ENCODE data around the gene TRIM65. TPM values are rescaled to one million over a fixed set of nuclear protein-coding genes. Genes with fewer than 3 reads are reported as not detected.

Gene TRIM65
- total and polyA plus RNA-seq, 10 of the 15 experiments (the other 5 are each of a cell fraction or from before 2014, with no cell fraction given): 1.4 to 26.0 (median 10.8) TPM

GRCh38 chr17:75876938-75877751 lies 19.6 kb downstream of the TRIM65 start:
- DNase-seq (ENCODE audit: low read depth, low spot score): no peak
- H3K27ac ChIP-seq (ENCODE audit: control insufficient read depth, insufficient read depth): no peak overlapping the region
- H3K36me3 ChIP-seq (ENCODE audit: control insufficient read depth in 2 of 2, insufficient read depth in 2 of 2, low read length in 1 of 2): no peaks in the 10 kb centered on the region
- RAD21 ChIA-PET (ENCODE audit: unreplicated experiment): interaction anchor here (1.6 to 2.4 kb wide), 3 partner anchors 18 to 31 kb away, joined by 5 to 16 read pairs (median 11); partner anchors contain the start of gene WBP2
- H3K79me2 ChIP-seq (ENCODE audit: control insufficient read depth, insufficient read depth, low read length): no peaks in the 10 kb centered on the region
- no peaks in the 10 kb centered on the region for H4K20me1 ChIP-seq (ENCODE audit: control insufficient read depth, insufficient read depth)
- intact Hi-C loops (cut with micrococcal nuclease; ENCODE audit: unreplicated experiment) (no loop called here), in situ Hi-C loops (cut with MboI) (no loop called here)
- H3K4me3 ChIP-seq: peak overlapping the region; percentile 39; the same call in 1 of the 2 replicates
- peaks cover 2% of the 10 kb centered on the region in 2 experiments for H3K27me3 ChIP-seq (replicated peaks in 1 of 2; ENCODE audit: control insufficient read depth in 2 of 2, insufficient read depth in 2 of 2, low read length in 1 of 2)
- ATAC-seq: peak; percentile 59
- POLR2A ChIA-PET: interaction anchor here (0.6 to 3.7 kb wide), 7 partner anchors 12 to 112 kb away, joined by 3 to 27 read pairs (median 3); partner anchors contain the start of gene GALK1
- CTCF ChIA-PET: interaction anchor here (0.6 to 7.9 kb wide), 15 partner anchors 10 to 603 kb away, joined by 3 to 81 read pairs (median 4); partner anchors contain the start of genes GALK1, TRIM65 and WBP2
- H3K4me2 ChIP-seq (ENCODE audit: control insufficient read depth, insufficient read depth): peak overlapping the region; percentile 92
- H3K9me3 ChIP-seq (replicated peaks; ENCODE audit: control insufficient read depth, insufficient read depth, low read length): no peaks in the 10 kb centered on the region
- H3K4me1 ChIP-seq (ENCODE audit: control insufficient read depth, insufficient read depth, low read length): peaks cover 25% of the 10 kb centered on the region
- SMC1A ChIA-PET (ENCODE audit: uncharacterized antibody, unreplicated experiment): interaction anchor here (0.5 to 1.9 kb wide), 5 partner anchors 18 to 278 kb away, joined by 3 to 8 read pairs (median 3); partner anchors contain the start of genes GALK1 and WBP2
- 5% methylated on average over 29 of the region's 41 CpGs for WGBS (ENCODE audit: insufficient coverage, insufficient replicate concordance, low lambda C conversion rate, missing lambda C conversion rate)
- FAIRE-seq: no peak
- peak overlapping the region; percentile 24; the same call in 1 of the 2 replicates for H3K9ac ChIP-seq (ENCODE audit: control insufficient read depth, insufficient read depth, low read length)
- peak in 1 of 2 experiments; percentile 4; a peak in 1 of 4 replicates for TF ChIP-seq BHLHE40 (IDR thresholded peaks at IDR 0.05; ENCODE audit: borderline replicate concordance in 1 of 2, low read depth in 2 of 2, low read length in 1 of 2)
- 0 out of 2 replicates have a peak, but pooled peaks have one; percentile 25 for TF ChIP-seq BACH1 (IDR thresholded peaks at IDR 0.05; ENCODE audit: borderline replicate concordance)
- peak; percentile 40 to 54 for TF ChIP-seq IKZF2 (IDR thresholded peaks at IDR 0.05)
- TF ChIP-seq NRF1 (conservative IDR thresholded peaks at IDR 0.05; ENCODE audit: low read depth, low read length): no peak
- TF ChIP-seq, protein P1, sequence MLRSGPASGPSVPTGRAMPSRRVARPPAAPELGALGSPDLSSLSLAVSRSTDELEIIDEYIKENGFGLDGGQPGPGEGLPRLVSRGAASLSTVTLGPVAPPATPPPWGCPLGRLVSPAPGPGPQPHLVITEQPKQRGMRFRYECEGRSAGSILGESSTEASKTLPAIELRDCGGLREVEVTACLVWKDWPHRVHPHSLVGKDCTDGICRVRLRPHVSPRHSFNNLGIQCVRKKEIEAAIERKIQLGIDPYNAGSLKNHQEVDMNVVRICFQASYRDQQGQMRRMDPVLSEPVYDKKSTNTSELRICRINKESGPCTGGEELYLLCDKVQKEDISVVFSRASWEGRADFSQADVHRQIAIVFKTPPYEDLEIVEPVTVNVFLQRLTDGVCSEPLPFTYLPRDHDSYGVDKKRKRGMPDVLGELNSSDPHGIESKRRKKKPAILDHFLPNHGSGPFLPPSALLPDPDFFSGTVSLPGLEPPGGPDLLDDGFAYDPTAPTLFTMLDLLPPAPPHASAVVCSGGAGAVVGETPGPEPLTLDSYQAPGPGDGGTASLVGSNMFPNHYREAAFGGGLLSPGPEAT (IDR thresholded peaks at IDR 0.05; ENCODE audit: low read depth): peak; percentile 63; the same call in 1 of the 2 replicates
- TF ChIP-seq CTCF (IDR thresholded peaks at IDR 0.05 in 2 of 3, conservative IDR thresholded peaks at IDR 0.05 in 1 of 3; ENCODE audit: control insufficient read depth in 2 of 3, extremely low read depth in 1 of 3, insufficient read depth in 1 of 3, low read depth in 3 of 3, low read length in 3 of 3): peak in 1 of 3 experiments; percentile 40; a peak in 1 of 6 replicates
- TF ChIP-seq EED (IDR thresholded peaks at IDR 0.05; ENCODE audit: low read depth): peak; percentile 41; the same call in 1 of the 2 replicates
- peak; percentile 76 for TF ChIP-seq IKZF1 (conservative IDR thresholded peaks at IDR 0.05)
- TF ChIP-seq PAX8 (IDR thresholded peaks at IDR 0.05): no peak
- 0 out of 2 replicates have a peak, but pooled peaks have one; percentile 46 for TF ChIP-seq HDGF (IDR thresholded peaks at IDR 0.05)
- BruUV-seq (replicated peaks): no TSS peak
- peak overlapping the region; percentile 61 for H2AFZ ChIP-seq (ENCODE audit: control insufficient read depth, low read depth, low read length)

All from GM12878 (cell line).